ENCODE data around the gene KCNQ1OT1.

Gene KCNQ1OT1

GRCh38 chr11:2591805-2592204 lies 108.0 kb downstream of the KCNQ1OT1 start:
- no peak for DNase-seq

GRCh38 chr11:2590965-2591754 lies 108.6 kb downstream of the KCNQ1OT1 start:
- peak; percentile 13 for DNase-seq

DNA sequence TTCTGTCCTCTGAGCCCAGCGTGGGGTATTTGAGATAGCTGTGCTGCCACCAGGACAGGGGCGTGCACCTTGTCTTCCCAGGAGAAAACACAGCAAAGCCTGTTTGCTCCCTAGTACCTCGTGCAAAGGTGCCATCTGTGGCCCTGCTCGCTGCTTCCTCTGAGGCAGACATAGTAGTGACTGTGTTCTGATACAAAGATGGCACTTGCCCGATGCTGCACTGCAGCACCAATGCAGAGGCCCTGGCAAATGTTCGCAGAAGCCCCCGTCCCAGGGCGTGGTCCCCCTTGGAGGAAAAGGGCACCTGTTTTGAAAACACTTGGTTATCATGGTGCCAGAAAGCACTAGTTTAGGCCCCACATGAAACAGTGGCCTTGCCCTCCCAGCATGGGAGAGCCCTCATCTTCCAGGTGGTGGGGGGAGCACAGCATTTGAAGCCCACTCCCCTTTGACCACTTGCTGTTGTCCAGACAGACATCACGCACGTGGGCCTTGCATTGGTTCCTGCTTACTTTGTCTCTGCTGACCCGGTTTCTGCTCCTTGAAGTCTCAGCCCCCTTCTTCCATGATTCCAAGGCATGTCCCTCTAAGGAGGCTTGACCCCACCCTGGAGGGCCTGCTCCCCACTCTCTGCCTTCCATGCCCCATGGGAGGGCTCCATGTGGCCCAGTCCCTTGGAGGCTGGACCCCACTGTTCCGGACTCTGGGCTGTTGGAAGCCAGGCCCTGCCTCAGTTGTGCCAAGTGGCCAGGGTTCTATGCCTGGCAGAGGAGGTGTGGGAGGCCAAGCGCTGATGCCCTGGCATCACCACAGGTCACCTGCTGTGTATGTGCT lies 109.4 kb downstream of the KCNQ1OT1 start:
- DNase-seq = peak; percentile 18

GRCh38 chr11:2589538-2589934 lies 110.3 kb downstream of the KCNQ1OT1 start:
- peak; percentile 27 for DNase-seq

GRCh38 chr11:2588809-2589537 lies 110.8 kb downstream of the KCNQ1OT1 start:
- DNase-seq = peak; percentile 19

DNA sequence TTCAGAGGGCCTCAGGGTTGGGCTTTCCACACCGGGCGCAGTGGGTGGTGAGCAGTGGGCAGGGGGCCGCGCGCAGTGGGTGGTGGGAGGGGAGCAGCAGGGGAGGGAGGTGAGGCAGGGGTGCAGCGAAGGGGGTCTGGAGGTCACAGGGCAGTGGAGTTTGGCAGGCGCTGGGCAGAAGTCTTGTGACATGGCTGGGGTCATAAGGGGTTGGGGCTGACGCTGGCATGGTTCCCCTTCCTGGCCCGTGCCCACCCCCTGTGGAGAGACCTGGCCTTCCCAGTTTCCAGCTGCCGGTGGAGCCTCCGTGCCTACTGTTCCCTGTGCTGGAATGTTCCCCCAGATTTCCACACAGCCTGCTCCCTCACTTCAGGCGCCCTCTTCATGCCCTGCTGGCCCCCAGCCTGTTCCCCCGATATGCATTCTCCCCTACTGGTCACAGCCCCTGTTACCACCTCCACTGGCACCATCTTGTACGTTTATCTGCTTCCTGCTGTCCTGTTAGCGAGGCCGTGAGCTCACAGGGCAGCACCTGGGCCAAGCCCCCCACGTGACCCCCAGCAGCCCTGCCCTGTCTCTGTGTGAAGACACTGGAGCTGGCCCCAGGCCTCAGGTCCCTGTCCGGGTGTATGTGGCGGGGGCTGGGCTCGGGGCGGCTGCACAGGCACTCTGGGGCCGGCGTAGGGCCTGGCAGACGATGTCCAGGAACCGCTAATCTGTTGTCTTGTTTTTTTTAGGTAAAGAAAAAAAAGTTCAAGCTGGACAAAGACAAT lies 111.6 kb downstream of the KCNQ1OT1 start:
- DNase-seq = peak; percentile 14

DNA sequence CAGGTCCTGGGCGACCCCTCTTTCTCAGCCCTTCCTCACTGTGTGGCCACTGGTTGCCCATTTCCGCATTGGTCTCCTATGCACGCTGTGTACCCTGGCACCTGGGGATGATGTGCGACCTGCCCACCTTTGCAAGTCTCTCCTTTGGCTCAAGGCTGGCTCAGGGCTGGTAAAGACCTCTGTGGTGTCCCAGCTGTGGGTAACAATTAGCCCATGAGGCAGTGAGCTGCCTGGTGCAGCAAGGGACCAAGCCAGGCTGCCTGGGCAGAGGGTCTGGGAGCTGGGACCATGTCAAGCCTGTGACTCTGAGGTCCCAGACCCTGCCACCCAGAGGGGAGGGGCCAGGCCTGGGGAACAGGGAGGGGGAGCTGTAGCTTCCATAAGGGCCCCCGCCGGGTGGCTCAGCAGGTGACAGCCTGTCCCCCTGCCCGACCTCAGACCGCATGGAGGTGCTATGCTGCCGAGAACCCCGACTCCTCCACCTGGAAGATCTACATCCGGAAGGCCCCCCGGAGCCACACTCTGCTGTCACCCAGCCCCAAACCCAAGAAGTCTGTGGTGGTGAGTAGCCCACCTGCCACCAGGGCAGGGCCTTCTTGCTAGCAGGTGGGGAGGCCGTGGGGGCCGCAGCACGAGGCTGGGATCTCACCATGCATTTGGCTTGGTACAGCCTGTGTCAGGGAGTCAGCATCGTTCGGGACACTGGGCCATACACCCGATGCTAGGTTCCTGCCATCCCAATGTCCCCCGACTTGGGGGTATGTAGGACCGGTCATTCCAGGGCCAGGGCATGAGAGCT lies 112.5 kb downstream of the KCNQ1OT1 start:
- peak; percentile 17 for DNase-seq

- peak; percentile 12 for DNase-seq
Measured at GRCh38 chr11:2586793-2587131, 113.0 kb downstream of the KCNQ1OT1 start.

- DNase-seq = peak; percentile 9
Measured at GRCh38 chr11:2586087-2586792, 113.6 kb downstream of the KCNQ1OT1 start.

DNA sequence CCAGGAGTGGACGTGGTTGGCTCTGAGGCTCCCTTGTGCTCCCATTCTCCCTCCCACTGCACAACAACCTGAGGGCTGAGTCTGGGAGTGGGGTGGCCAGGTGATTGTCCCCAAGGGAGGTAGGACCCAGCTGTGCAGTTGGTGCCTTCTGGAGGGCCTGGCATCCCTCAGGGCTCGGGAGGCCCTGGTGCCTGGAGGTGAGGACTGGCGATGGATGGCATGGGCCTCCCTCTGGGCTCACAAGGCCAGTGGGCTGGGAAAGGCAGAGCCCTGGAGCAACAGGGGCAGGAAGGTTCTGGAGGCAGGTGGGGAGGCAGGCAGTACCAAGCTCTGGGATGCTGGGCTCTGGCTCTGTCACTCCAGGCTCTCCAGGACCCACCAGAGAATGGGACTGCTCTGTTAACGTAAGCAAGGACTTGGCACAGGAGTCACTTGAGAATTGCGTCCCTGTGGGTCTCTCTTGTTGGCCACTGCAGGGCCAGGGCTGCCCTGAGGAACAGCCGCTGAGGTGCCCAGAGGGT lies 114.2 kb downstream of the KCNQ1OT1 start:
- peak; percentile 14 for DNase-seq

DNA sequence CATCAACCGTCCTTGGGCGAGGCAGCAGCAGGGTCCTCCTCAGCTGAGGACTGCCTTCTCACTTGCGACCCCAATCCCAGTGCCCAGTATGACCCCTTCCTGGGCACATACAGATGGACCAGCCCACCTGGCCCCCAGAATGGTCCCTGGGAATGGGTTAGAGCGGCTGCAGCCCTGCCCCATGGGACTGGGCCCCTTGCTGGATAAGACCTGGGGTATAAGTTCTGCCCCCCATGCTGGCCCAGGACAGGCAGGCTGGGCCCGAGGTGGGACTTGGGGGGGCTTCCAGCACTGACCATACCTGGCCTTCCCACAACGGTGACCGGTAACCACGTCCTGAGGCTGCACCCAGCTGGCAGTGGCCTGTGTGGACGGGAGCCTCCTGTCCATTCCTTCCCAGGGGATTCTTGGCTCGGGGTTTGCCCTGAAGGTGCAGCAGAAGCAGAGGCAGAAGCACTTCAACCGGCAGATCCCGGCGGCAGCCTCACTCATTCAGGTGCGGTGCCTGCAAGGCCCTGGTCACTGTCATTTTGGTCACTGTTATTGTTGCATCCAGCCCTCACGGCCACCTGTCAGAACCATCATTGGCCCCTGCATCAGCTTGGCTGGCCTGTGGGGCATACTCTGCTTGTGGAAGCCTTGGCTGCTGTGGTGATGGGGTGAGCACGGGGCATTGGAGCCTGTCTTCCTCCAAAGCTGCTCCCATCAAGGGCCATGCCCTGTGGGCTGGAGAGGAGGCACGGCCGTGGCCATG lies 114.8 kb downstream of the KCNQ1OT1 start:
- peak; percentile 12 for DNase-seq

GRCh38 chr11:2584434-2584811 lies 115.4 kb downstream of the KCNQ1OT1 start:
- no peak for DNase-seq

DNA sequence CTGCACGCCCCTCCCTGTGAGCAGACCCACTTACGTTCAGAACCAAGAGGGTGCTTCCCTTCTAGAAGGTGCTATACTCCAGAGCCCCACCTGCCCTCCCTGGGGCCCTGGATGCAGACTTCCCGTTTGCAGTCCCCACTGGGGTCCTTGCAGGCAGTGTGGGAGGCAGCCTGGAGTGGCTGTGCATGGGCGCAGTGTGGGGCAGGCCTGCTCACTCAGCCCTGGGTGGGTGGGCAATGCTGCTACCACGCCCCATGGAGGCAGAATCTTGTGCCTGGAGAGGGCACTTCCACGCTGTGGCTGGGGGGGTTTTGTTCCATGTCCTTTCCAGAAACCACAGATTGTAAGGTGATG lies 116.2 kb downstream of the KCNQ1OT1 start:
- no peak for DNase-seq

DNA sequence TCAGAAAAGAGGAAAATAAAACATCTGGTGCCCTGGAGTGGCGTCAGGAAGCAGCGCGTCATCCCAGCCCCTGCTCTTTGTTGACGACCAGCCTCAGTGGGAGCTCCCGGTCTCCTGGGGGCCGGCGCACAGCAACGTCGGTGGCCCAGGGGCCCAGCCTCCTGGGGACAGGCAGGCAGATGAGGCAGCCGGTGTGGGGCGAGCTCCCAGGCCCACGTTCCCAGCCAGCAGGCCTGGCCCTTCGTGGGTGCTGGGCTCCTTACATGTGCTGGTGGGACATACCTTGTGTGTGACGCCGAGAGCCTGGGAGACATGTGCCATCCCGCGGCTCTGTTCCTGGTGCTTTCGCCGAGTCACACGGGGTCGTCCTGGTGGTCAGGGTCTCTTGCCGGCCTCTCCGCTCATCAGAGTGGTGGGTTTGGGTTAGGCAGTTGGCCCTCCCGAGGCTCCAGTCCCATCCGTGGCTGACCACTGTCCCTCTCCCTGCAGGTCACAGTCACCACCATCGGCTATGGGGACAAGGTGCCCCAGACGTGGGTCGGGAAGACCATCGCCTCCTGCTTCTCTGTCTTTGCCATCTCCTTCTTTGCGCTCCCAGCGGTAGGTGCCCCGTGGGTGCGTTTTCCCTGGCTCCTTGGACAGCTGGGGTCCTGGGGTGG lies 116.7 kb downstream of the KCNQ1OT1 start:
- peak; percentile 29 for DNase-seq

DNA sequence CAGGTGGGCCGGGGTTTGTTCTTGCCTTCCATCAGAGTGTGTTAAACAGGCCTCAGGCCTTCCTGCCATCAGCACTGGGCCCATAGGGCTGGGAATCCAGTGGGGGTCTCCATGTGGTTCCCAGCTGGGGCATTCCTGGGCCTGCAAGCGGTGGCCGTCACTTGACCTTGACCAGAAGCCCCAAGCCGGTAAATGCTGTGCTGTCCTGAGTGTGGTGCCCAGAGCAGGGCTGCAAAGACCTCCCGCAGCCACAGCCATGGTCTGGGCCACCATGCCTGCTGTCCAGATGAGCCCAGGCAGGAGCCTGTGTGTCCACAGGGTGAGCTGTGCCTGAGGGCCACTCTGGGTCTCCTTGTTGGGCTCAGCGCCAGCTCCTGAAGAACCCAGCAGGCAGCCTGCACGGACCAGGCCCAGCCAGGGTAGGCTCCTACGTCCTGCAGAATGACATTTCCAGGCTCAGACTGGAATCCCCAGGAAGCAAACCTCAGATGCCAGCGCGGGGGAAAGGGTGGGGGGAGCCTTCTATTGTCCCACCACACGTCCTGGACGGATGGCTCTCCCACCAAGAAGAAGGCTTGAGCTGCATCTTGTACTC lies 117.3 kb downstream of the KCNQ1OT1 start:
- DNase-seq = no peak

- DNase-seq = peak; percentile 12
Measured at GRCh38 chr11:2581931-2582350, 117.9 kb downstream of the KCNQ1OT1 start.

GRCh38 chr11:2581151-2581930 lies 118.5 kb downstream of the KCNQ1OT1 start:
- DNase-seq = peak; percentile 13

GRCh38 chr11:2580571-2581001 lies 119.2 kb downstream of the KCNQ1OT1 start:
- peak; percentile 14 for DNase-seq
